GM12878 (cell line): ENCODE results near the gene FRMD3.

Experiments
- ATF7 ChIP-seq: fragments of 450-650 bp; IDR thresholded peaks from 2 replicates; pipeline ENCODE4 v1.6.1; 2016; ENCODE audit warnings: low read depth, mild to moderate bottlenecking
- BMI1 ChIP-seq: fragments of 450-650 bp; IDR thresholded peaks from 2 replicates; pipeline ENCODE4 v1.6.1; 2016; ENCODE audit warnings: mild to moderate bottlenecking, moderate library complexity, borderline replicate concordance
- CTCF ChIP-seq, 3 experiments: IDR thresholded peaks in 2 of 3; conservative IDR thresholded peaks in 1 of 3; 2 replicates each; pipeline ENCODE4 v1.5.1; 2011; ENCODE audit warnings: low read depth in 3 of 3, low read length in 3 of 3, mild to moderate bottlenecking in 3 of 3, control low read depth in 2 of 3, moderate library complexity in 2 of 3, inconsistent platforms in 1 of 3, mixed read lengths in 1 of 3; ENCODE audit not compliant: control insufficient read depth in 2 of 3, insufficient read depth in 1 of 3; ENCODE audit errors: extremely low read depth in 1 of 3
- EP300 ChIP-seq, 2 experiments: fragments of 150-350 bp in 1 of 2; IDR thresholded peaks; 2 replicates each; pipeline ENCODE4 v1.6.1; 2011 to 2012; ENCODE audit warnings: low read depth in 2 of 2, low read length in 2 of 2, borderline replicate concordance in 1 of 2, improper control_type of control experiment in 1 of 2, inconsistent platforms in 1 of 2; ENCODE audit not compliant: control insufficient read depth in 1 of 2
- ETV6 ChIP-seq, 2 experiments: fragments of 450-650 bp in 1 of 2; IDR thresholded peaks in 1 of 2; conservative IDR thresholded peaks in 1 of 2; 2 replicates each; pipeline ENCODE4 v1.6.1; 2014; ENCODE audit warnings: antibody characterized with exemption in 1 of 2, borderline replicate concordance in 1 of 2, low read depth in 1 of 2, mild to moderate bottlenecking in 1 of 2, moderate library complexity in 1 of 2
- EZH2 ChIP-seq: IDR thresholded peaks from 2 replicates; pipeline ENCODE4 v1.6.1; 2012; ENCODE audit warnings: low read depth, mild to moderate bottlenecking, control low read depth, inconsistent platforms, low read length, borderline replicate concordance; ENCODE audit not compliant: control insufficient read depth
- GATAD2B ChIP-seq: fragments of 450-650 bp; conservative IDR thresholded peaks from 2 replicates; pipeline ENCODE4 v1.6.1; 2017; ENCODE audit warnings: low read depth, mild to moderate bottlenecking, moderate library complexity
- HDAC2 ChIP-seq: fragments of 200-600 bp; sonication (generic); IDR thresholded peaks from 2 replicates; pipeline ENCODE4 v1.6.1; 2017
- POLR2AphosphoS5 ChIP-seq: IDR thresholded peaks from 2 replicates; pipeline ENCODE4 v1.6.1; 2011; ENCODE audit warnings: mild to moderate bottlenecking, low read length, inconsistent platforms
- ZNF274 ChIP-seq: IDR thresholded peaks from one replicate; pipeline ENCODE4 v1.8.0; 2011; ENCODE audit not compliant: insufficient read length, insufficient read depth
- ZNF592 ChIP-seq: fragments of 450-650 bp; IDR thresholded peaks from 2 replicates; pipeline ENCODE4 v1.6.1; 2017; ENCODE audit warnings: mild to moderate bottlenecking, moderate library complexity

GRCh38 chr9:83574482-83574881 is 36.3 kb upstream of the FRMD3 start:
- TF ChIP-seq ZNF274 (no peak), EZH2 (no peak), CTCF (IDR thresholded peaks at IDR 0.05 in 2 of 3, conservative IDR thresholded peaks at IDR 0.05 in 1 of 3; ENCODE audit: control insufficient read depth in 2 of 3, extremely low read depth in 1 of 3, insufficient read depth in 1 of 3, low read depth in 3 of 3, low read length in 3 of 3) (no peak), BMI1 (no peak), GATAD2B (no peak), ZNF592 (no peak), ATF7 (no peak), POLR2AphosphoS5 (no peak), ETV6 (conservative IDR thresholded peaks at IDR 0.05 in 1 of 2, IDR thresholded peaks at IDR 0.05 in 1 of 2; ENCODE audit: borderline replicate concordance in 1 of 2, low read depth in 1 of 2) (no peak), HDAC2 (no peak), EP300 (IDR thresholded peaks at IDR 0.05; ENCODE audit: borderline replicate concordance in 1 of 2, control insufficient read depth in 1 of 2, low read depth in 2 of 2, low read length in 2 of 2) (no peak)
